DOHH2 (cell line): ENCODE data around the gene RAB11FIP5.

ENCODE experiments used
- H3F3A ChIP-seq: fragments of 200-600 bp; sonication (generic), shearing (Covaris generic); 2 replicates; pipeline ENCODE4 v1.6.0; 2016; ENCODE audit warnings: antibody characterized with exemption, mild to moderate bottlenecking; ENCODE audit not compliant: control insufficient read depth, insufficient read depth
- H3K27ac ChIP-seq: fragments of 200-600 bp; sonication (generic); 2 replicates; pipeline ENCODE4 v1.5.1; 2014; ENCODE audit warnings: low read depth, mild to moderate bottlenecking, low read length, moderate library complexity
- H3K27me3 ChIP-seq: fragments of 200-600 bp; sonication (generic); 2 replicates; pipeline ENCODE4 v1.6.1; 2014; ENCODE audit warnings: mild to moderate bottlenecking, low read length, mixed read lengths; ENCODE audit not compliant: control insufficient read depth
- H3K36me3 ChIP-seq: fragments of 200-600 bp; sonication (generic); 2 replicates; pipeline ENCODE4 v1.6.1; 2014; ENCODE audit warnings: mild to moderate bottlenecking, low read length, moderate library complexity, mixed read lengths; ENCODE audit not compliant: control insufficient read depth
- H3K4me1 ChIP-seq: fragments of 200-600 bp; sonication (generic); 2 replicates; pipeline ENCODE4 v1.6.1; 2014; ENCODE audit warnings: mild to moderate bottlenecking, low read length, mixed read lengths; ENCODE audit not compliant: control insufficient read depth
- H3K4me2 ChIP-seq: fragments of 200-600 bp; sonication (generic); 2 replicates; pipeline ENCODE4 v1.6.0; 2014; ENCODE audit warnings: mild to moderate bottlenecking, low read length, moderate library complexity
- H3K4me3 ChIP-seq: fragments of 200-600 bp; sonication (generic); 2 replicates; pipeline ENCODE4 v1.5.1; 2014; ENCODE audit warnings: mild to moderate bottlenecking, low read length, mixed read lengths
- H3K79me2 ChIP-seq: fragments of 200-600 bp; sonication (generic); 2 replicates; pipeline ENCODE4 v1.6.1; 2014; ENCODE audit warnings: mild to moderate bottlenecking, low read length, mixed read lengths; ENCODE audit not compliant: control insufficient read depth
- H3K9me2 ChIP-seq: fragments of 200-600 bp; sonication (generic); replicated peaks from 2 replicates; pipeline ENCODE4 v1.6.1; 2014; ENCODE audit warnings: mild to moderate bottlenecking, low read length, mixed read lengths; ENCODE audit not compliant: control insufficient read depth
- H3K9me3 ChIP-seq: fragments of 200-600 bp; sonication (generic); 2 replicates; pipeline ENCODE4 v1.6.1; 2014; ENCODE audit warnings: antibody characterized with exemption, low read length, mixed read lengths; ENCODE audit not compliant: control insufficient read depth, insufficient read depth
- H4K20me1 ChIP-seq: fragments of 200-600 bp; sonication (generic); 2 replicates; pipeline ENCODE4 v1.6.0; 2014; ENCODE audit warnings: low read depth, mild to moderate bottlenecking, antibody characterized with exemption, low read length, moderate library complexity; ENCODE audit not compliant: control insufficient read depth, insufficient read depth
- EZH2phosphoT487 ChIP-seq: fragments of 200-600 bp; sonication (generic); IDR thresholded peaks from 2 replicates; pipeline ENCODE4 v1.6.1; 2017; ENCODE audit warnings: borderline replicate concordance, mild to moderate bottlenecking, antibody characterized with exemption, low read length, moderate library complexity, mixed read lengths
- TF ChIP-seq, protein P1 (sequence below): fragments of 200-600 bp; sonication (generic); IDR thresholded peaks from one replicate; pipeline ENCODE4 v1.5.1; 2014; ENCODE audit warnings: antibody characterized with exemption, mild to moderate bottlenecking, low read depth, low read length; ENCODE audit not compliant: poor library complexity, severe bottlenecking

The RAB11FIP5 gene

GRCh38 chr2:73043929-73044832 lies 68.6 kb downstream of the RAB11FIP5 start:
- no peaks in the 10 kb centered on the region for H3K9me3 ChIP-seq
- H4K20me1 ChIP-seq = no peaks in the 10 kb centered on the region
- H3K27me3 ChIP-seq = no peaks in the 10 kb centered on the region
- H3K4me2 ChIP-seq = no peak overlapping the region
- H3K4me3 ChIP-seq = no peak overlapping the region
- H3K79me2 ChIP-seq = no peaks in the 10 kb centered on the region
- no peaks in the 10 kb centered on the region for H3K4me1 ChIP-seq
- H3F3A ChIP-seq = no peaks in the 10 kb centered on the region
- TF ChIP-seq EZH2phosphoT487 = no peak
- TF ChIP-seq, protein P1, sequence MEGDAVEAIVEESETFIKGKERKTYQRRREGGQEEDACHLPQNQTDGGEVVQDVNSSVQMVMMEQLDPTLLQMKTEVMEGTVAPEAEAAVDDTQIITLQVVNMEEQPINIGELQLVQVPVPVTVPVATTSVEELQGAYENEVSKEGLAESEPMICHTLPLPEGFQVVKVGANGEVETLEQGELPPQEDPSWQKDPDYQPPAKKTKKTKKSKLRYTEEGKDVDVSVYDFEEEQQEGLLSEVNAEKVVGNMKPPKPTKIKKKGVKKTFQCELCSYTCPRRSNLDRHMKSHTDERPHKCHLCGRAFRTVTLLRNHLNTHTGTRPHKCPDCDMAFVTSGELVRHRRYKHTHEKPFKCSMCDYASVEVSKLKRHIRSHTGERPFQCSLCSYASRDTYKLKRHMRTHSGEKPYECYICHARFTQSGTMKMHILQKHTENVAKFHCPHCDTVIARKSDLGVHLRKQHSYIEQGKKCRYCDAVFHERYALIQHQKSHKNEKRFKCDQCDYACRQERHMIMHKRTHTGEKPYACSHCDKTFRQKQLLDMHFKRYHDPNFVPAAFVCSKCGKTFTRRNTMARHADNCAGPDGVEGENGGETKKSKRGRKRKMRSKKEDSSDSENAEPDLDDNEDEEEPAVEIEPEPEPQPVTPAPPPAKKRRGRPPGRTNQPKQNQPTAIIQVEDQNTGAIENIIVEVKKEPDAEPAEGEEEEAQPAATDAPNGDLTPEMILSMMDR = no peak
- H3K27ac ChIP-seq = no peak overlapping the region
- H3K36me3 ChIP-seq = no peaks in the 10 kb centered on the region
- no peaks in the 10 kb centered on the region for H3K9me2 ChIP-seq

GRCh38 chr2:73043276-73043675 lies 69.5 kb downstream of the RAB11FIP5 start:
- Histone ChIP-seq H3K4me1 (no peaks in the 10 kb centered on the region), H3K27ac (no peak overlapping the region), H3K9me2 (no peaks in the 10 kb centered on the region), H3K9me3 (no peaks in the 10 kb centered on the region), H3K79me2 (no peaks in the 10 kb centered on the region), H3K36me3 (no peaks in the 10 kb centered on the region), H3K4me3 (no peak overlapping the region), H3F3A (no peaks in the 10 kb centered on the region), H3K4me2 (no peak overlapping the region), H4K20me1 (no peaks in the 10 kb centered on the region), H3K27me3 (no peaks in the 10 kb centered on the region)
- no peak for TF ChIP-seq EZH2phosphoT487
- TF ChIP-seq, protein P1 = no peak

GRCh38 chr2:73037947-73038585 lies 74.7 kb downstream of the RAB11FIP5 start:
- no peaks in the 10 kb centered on the region for H3K36me3 ChIP-seq
- TF ChIP-seq, protein P1 = no peak
- TF ChIP-seq EZH2phosphoT487 = no peak
- H4K20me1 ChIP-seq = no peaks in the 10 kb centered on the region
- H3K79me2 ChIP-seq = no peaks in the 10 kb centered on the region
- no peak overlapping the region for H3K4me2 ChIP-seq
- no peak overlapping the region for H3K27ac ChIP-seq
- H3K4me1 ChIP-seq = no peaks in the 10 kb centered on the region
- no peaks in the 10 kb centered on the region for H3K27me3 ChIP-seq
- no peaks in the 10 kb centered on the region for H3F3A ChIP-seq
- no peak overlapping the region for H3K4me3 ChIP-seq
- H3K9me2 ChIP-seq = no peaks in the 10 kb centered on the region
- no peaks in the 10 kb centered on the region for H3K9me3 ChIP-seq
